Smooth muscle cell (in vitro differentiated cells): ENCODE data around the gene AIRE. TPM values are rescaled to one million over a fixed set of nuclear protein-coding genes. Genes with fewer than 3 reads are reported as not detected.

ENCODE experiments used
- DNase-seq: peaks from one replicate; lab custom pipeline; 2025; ENCODE audit not compliant: unreplicated experiment; lab: John Stamatoyannopoulos, UW
- H2AFZ ChIP-seq: fragments of 200-600 bp; sonication (generic); 2 replicates; pipeline ENCODE4 v1.6.0; 2016; ENCODE audit warnings: antibody characterized with exemption, low read depth, mild to moderate bottlenecking
- H3F3A ChIP-seq: fragments of 200-600 bp; sonication (generic); 2 replicates; pipeline ENCODE4 v1.6.0; 2017; ENCODE audit warnings: antibody characterized with exemption, low read depth
- H3K27ac ChIP-seq: fragments of 200-600 bp; sonication (generic); 2 replicates; pipeline ENCODE4 v1.5.1; 2016; ENCODE audit warnings: low read depth, mild to moderate bottlenecking
- H3K27me3 ChIP-seq: fragments of 200-600 bp; sonication (generic); 2 replicates; pipeline ENCODE4 v1.6.1; 2016; ENCODE audit warnings: low read depth, mild to moderate bottlenecking
- H3K36me3 ChIP-seq: fragments of 200-600 bp; sonication (generic); 2 replicates; pipeline ENCODE4 v1.5.1; 2016; ENCODE audit warnings: low read depth
- H3K4me1 ChIP-seq: fragments of 200-600 bp; sonication (generic); 2 replicates; pipeline ENCODE4 v1.5.1; 2016; ENCODE audit warnings: low read depth
- H3K4me2 ChIP-seq: fragments of 200-600 bp; sonication (generic); 2 replicates; pipeline ENCODE4 v1.6.0; 2016; ENCODE audit warnings: mild to moderate bottlenecking
- H3K4me3 ChIP-seq: fragments of 200-600 bp; sonication (generic); 2 replicates; pipeline ENCODE4 v1.5.1; 2016; ENCODE audit warnings: mild to moderate bottlenecking
- H3K79me2 ChIP-seq: fragments of 200-600 bp; sonication (generic); 2 replicates; pipeline ENCODE4 v1.6.0; 2016; ENCODE audit warnings: low read depth, mild to moderate bottlenecking
- H3K9ac ChIP-seq: fragments of 200-600 bp; sonication (generic); 2 replicates; pipeline ENCODE4 v1.6.0; 2016; ENCODE audit warnings: low read depth
- H3K9me3 ChIP-seq: fragments of 200-600 bp; sonication (generic); replicated peaks from 2 replicates; pipeline ENCODE4 v1.5.1; 2016; ENCODE audit warnings: low read depth
- H4K20me1 ChIP-seq: fragments of 200-600 bp; sonication (generic); 2 replicates; pipeline ENCODE4 v1.6.0; 2016; ENCODE audit warnings: low read depth
- WGBS: methylation state at CpG from one replicate; pipeline ENCODE4 v1.1.7; 2016; ENCODE audit warnings: low lambda C conversion rate; 5-methylcytosine and 5-hydroxymethylcytosine counted together
- polyA plus RNA-seq: library from polyadenylated mRNA; unstranded; fragments of >200 nt; fragmentation: Nextera tagmentation; extraction: Ambion mirVana; gene quantifications from 2 replicates; pipeline ENCODE4 v1.2.1, GENCODE V29; 2016
- total RNA-seq: library from RNA; depleted of rRNA; stranded (reverse); fragments of >200 nt; gene quantifications from 2 replicates; pipeline ENCODE4 v1.2.3, GENCODE V29; 2014
- TF ChIP-seq, protein P1 (sequence below): fragments of 200-600 bp; sonication (generic); IDR thresholded peaks from 2 replicates; pipeline ENCODE4 v1.5.1; 2017; ENCODE audit warnings: borderline replicate concordance, mild to moderate bottlenecking, antibody characterized with exemption; ENCODE audit not compliant: insufficient read depth, poor library complexity, severe bottlenecking

Gene AIRE
- total and polyA plus RNA-seq, 2 experiments from 2014 or later: 0.27 to 1.1 TPM

GRCh38 chr21:44253832-44254710, 31.6 kb upstream of the AIRE start:
- H3K9ac ChIP-seq: no peak overlapping the region
- H3K9me3 ChIP-seq: no peaks in the 10 kb centered on the region
- H3K4me1 ChIP-seq: no peaks in the 10 kb centered on the region
- no peak overlapping the region for H3K27ac ChIP-seq
- no peaks in the 10 kb centered on the region for H3K36me3 ChIP-seq
- H2AFZ ChIP-seq: no peak overlapping the region
- H3K79me2 ChIP-seq: no peaks in the 10 kb centered on the region
- WGBS: 89% methylated on average over 29 of the region's 29 CpGs
- H3K27me3 ChIP-seq: no peaks in the 10 kb centered on the region
- H4K20me1 ChIP-seq: no peaks in the 10 kb centered on the region
- no peaks in the 10 kb centered on the region for H3F3A ChIP-seq
- H3K4me2 ChIP-seq: no peak overlapping the region
- H3K4me3 ChIP-seq: no peak overlapping the region
- TF ChIP-seq, protein P1, sequence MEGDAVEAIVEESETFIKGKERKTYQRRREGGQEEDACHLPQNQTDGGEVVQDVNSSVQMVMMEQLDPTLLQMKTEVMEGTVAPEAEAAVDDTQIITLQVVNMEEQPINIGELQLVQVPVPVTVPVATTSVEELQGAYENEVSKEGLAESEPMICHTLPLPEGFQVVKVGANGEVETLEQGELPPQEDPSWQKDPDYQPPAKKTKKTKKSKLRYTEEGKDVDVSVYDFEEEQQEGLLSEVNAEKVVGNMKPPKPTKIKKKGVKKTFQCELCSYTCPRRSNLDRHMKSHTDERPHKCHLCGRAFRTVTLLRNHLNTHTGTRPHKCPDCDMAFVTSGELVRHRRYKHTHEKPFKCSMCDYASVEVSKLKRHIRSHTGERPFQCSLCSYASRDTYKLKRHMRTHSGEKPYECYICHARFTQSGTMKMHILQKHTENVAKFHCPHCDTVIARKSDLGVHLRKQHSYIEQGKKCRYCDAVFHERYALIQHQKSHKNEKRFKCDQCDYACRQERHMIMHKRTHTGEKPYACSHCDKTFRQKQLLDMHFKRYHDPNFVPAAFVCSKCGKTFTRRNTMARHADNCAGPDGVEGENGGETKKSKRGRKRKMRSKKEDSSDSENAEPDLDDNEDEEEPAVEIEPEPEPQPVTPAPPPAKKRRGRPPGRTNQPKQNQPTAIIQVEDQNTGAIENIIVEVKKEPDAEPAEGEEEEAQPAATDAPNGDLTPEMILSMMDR: no peak
- DNase-seq: no peak

DNA sequence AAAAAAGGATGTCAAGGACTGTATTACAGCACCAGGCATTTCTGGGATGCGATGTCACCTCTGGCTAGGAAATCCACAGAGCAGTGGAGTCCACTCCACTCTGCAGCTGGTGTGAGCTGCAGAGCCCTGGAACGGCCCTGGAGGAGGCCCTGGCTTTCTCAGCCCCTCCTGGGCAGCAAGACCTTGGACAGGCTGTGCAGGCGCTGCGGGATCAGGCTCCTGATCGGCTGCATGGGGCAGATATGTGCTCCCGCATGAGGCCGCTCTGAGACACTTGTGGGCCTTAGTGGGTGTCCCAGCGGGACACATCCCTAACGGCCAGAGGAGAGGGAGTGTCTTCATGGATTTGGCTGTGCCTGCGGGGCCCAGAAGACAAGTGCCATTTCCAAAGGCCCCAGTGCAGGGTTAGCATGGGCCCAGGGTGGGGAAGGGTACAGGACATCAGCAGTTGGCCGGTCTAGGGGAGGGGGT, 30.1 kb upstream of the AIRE start:
- no peak overlapping the region for H3K4me3 ChIP-seq
- no peak overlapping the region for H3K9ac ChIP-seq
- H3K27me3 ChIP-seq: no peaks in the 10 kb centered on the region
- 83% methylated on average over 10 of the region's 11 CpGs for WGBS
- H3K4me1 ChIP-seq: no peaks in the 10 kb centered on the region
- H3K4me2 ChIP-seq: no peak overlapping the region
- no peaks in the 10 kb centered on the region for H3K36me3 ChIP-seq
- TF ChIP-seq, protein P1: no peak
- H3K9me3 ChIP-seq: no peaks in the 10 kb centered on the region
- DNase-seq: no peak
- H2AFZ ChIP-seq: no peak overlapping the region
- H4K20me1 ChIP-seq: no peaks in the 10 kb centered on the region
- no peak overlapping the region for H3K27ac ChIP-seq
- no peaks in the 10 kb centered on the region for H3F3A ChIP-seq
- no peaks in the 10 kb centered on the region for H3K79me2 ChIP-seq

DNA sequence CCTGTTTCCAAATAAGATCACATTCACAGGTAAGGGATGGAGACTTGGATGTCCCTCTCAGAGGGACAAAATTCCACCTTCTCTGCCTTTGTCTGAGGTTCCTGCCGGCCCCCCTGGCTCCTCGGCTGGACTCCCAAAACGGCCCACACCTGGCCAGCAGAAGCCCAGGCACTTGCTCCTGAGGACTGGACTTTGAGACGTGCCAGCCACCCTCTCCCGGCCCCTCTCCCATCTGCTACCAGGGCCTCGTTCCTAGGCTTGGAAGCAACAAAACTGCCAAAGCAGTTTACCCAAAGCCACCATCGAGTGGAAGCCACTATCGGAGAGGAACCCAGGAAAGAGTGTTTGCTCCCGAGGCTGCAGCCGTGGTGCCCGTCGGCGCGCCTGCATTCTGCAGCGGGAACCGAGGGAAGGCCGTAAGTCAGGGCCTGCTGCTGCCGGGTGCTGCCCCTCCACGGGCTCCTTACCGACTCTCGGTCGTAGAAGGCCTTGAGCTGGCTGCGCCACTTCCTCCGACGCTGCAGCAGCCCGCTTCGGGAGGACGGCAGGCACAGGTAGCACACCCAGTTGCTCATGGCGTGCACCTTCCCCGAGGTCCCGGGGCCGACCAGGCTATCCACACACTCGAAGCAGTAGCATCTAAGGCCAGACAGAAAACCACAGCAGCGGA, 27.5 kb upstream of the AIRE start:
- no peaks in the 10 kb centered on the region for H3K79me2 ChIP-seq
- no peaks in the 10 kb centered on the region for H3F3A ChIP-seq
- DNase-seq: no peak
- TF ChIP-seq, protein P1: no peak
- no peaks in the 10 kb centered on the region for H3K36me3 ChIP-seq
- H3K27me3 ChIP-seq: no peaks in the 10 kb centered on the region
- peaks cover 1% of the 10 kb centered on the region for H3K4me1 ChIP-seq
- no peaks in the 10 kb centered on the region for H4K20me1 ChIP-seq
- no peak overlapping the region for H3K4me3 ChIP-seq
- no peak overlapping the region for H3K4me2 ChIP-seq
- no peak overlapping the region for H2AFZ ChIP-seq
- H3K27ac ChIP-seq: no peak overlapping the region
- no peak overlapping the region for H3K9ac ChIP-seq
- H3K9me3 ChIP-seq: no peaks in the 10 kb centered on the region
- 93% methylated on average over 34 of the region's 34 CpGs for WGBS
